Measurements from ENCODE around the gene SARS2.

- TF ChIP-seq GATA2 (IDR thresholded peaks at IDR 0.05; ENCODE audit: low read depth, low read length) (no peak), GATA3 (IDR thresholded peaks at IDR 0.05; ENCODE audit: low read depth, low read length) (no peak)
These were observed 3.0 kb upstream of the SARS2 start for GRCh38 chr19:38933544-38933943.

Measured in SH-SY5Y (cell line).